ENCODE results near the gene SDC4.

SDC4 gene

GRCh38 chr20:45317826-45318225, 30.4 kb downstream of the SDC4 start:
- DNase-seq = no peak

GRCh38 chr20:45316150-45317080, 31.8 kb downstream of the SDC4 start:
- no peak for DNase-seq

GRCh38 chr20:45315672-45316071, 32.6 kb downstream of the SDC4 start:
- no peak for DNase-seq

- no peak for DNase-seq
These were observed 34.3 kb downstream of the SDC4 start for GRCh38 chr20:45313943-45314342.

GRCh38 chr20:45313065-45313695, 35.0 kb downstream of the SDC4 start:
- DNase-seq = no peak

GRCh38 chr20:45312241-45312640, 36.0 kb downstream of the SDC4 start:
- DNase-seq = no peak

GRCh38 chr20:45311589-45312211, 36.5 kb downstream of the SDC4 start:
- DNase-seq = peak; percentile 88

- no peak for DNase-seq
These were observed 39.1 kb downstream of the SDC4 start for GRCh38 chr20:45309075-45309474.

GRCh38 chr20:45308117-45308778, 40.0 kb downstream of the SDC4 start, which contains the start of gene MATN4:
Gene MATN4 (minus strand): TSS chr20:45308299. CDS start chr20:45305582, 2,717 bp downstream.
- no peak for DNase-seq

GRCh38 chr20:45307076-45307640, 41.1 kb downstream of the SDC4 start:
- no peak for DNase-seq

GRCh38 chr20:45306431-45306982, 41.7 kb downstream of the SDC4 start, which contains the start of gene RBPJL:
Gene RBPJL (plus strand): TSS chr20:45306840. CDS start chr20:45306923, 83 bp downstream.
- peak; percentile 81 for DNase-seq

- no peak for DNase-seq
These were observed 43.0 kb downstream of the SDC4 start for GRCh38 chr20:45305262-45305661.

GRCh38 chr20:45304464-45304999, 43.7 kb downstream of the SDC4 start:
- no peak for DNase-seq

GRCh38 chr20:45303586-45304463, 44.4 kb downstream of the SDC4 start:
- DNase-seq = no peak

- no peak for DNase-seq
These were observed 46.4 kb downstream of the SDC4 start for GRCh38 chr20:45301824-45302271.

- DNase-seq = no peak
These were observed 47.3 kb downstream of the SDC4 start for GRCh38 chr20:45300961-45301360.

- DNase-seq = no peak
These were observed 48.4 kb downstream of the SDC4 start for GRCh38 chr20:45299786-45300185.

GRCh38 chr20:45297786-45298497, 50.3 kb downstream of the SDC4 start:
- no peak for DNase-seq

- DNase-seq = no peak
These were observed 53.6 kb downstream of the SDC4 start for GRCh38 chr20:45294659-45295058.

- no peak for DNase-seq
These were observed 54.2 kb downstream of the SDC4 start for GRCh38 chr20:45294003-45294368.

Measured in activated CD8-positive, alpha-beta memory T cell treated with anti-CD3 and anti-CD28 coated beads for 24 hours (primary cell).